ENCODE data around the gene PCDH11Y.
"Not testable (repeated sequence)": the region's sequence is repeated elsewhere in the genome, so short reads cannot be mapped to it uniquely, and the experiment has no call there.

- TF ChIP-seq POLR2A, CTCF (IDR thresholded peaks at IDR 0.05): not testable (repeated sequence)
Measured at GRCh38 chrY:5215116-5215515, 215.0 kb downstream of the PCDH11Y start.

Measured in esophagus squamous epithelium (tissue), 4 donors.